ENCODE results near the gene PRSS1. TPM values are rescaled to one million over a fixed set of nuclear protein-coding genes. Genes with fewer than 3 reads are reported as not detected.

PRSS1 gene
- total and polyA plus RNA-seq, 2 experiments from 2014 or later: not detected

GRCh38 chr7:142785841-142786250 is 36.6 kb downstream of the PRSS1 start:
- no peak overlapping the region for H3K4me2 ChIP-seq
- TF ChIP-seq EZH2 (IDR thresholded peaks at IDR 0.05; ENCODE audit: low read depth, unreplicated experiment): no peak
- no peak for TF ChIP-seq ZNF114 (CRISPR knock-in tag; IDR thresholded peaks at IDR 0.05)
- TF ChIP-seq STAT1 (IDR thresholded peaks at IDR 0.05; ENCODE audit: unreplicated experiment): no peak
- TF ChIP-seq POLR2AphosphoS5 (IDR thresholded peaks at IDR 0.05; ENCODE audit: low read depth): no peak
- ATAC-seq (no peak), DNase-seq (ENCODE audit: low spot score) (no peak)
- no peaks in the 10 kb centered on the region for H3K9me2 ChIP-seq (ENCODE audit: insufficient read depth)
- no peaks in the 10 kb centered on the region for H4K20me1 ChIP-seq (replicated peaks; ENCODE audit: insufficient read depth)
- Mint-ChIP-seq H3K4me3 (no peak overlapping the region), H3K4me1 (peaks cover 6% of the 10 kb centered on the region; the same call in 2 of the 3 replicates), H3K27me3 (ENCODE audit: insufficient read depth, low read depth, poor library complexity) (peaks cover 4% of the 10 kb centered on the region), H3K9me3 (peaks cover 3% of the 10 kb centered on the region; the same call in 2 of the 3 replicates), H3K27ac (no peak overlapping the region), H3K36me3 (ENCODE audit: low read depth) (no peaks in the 10 kb centered on the region; the same call in 2 of the 3 replicates)
- H3K27ac ChIP-seq (ENCODE audit: low read depth): no peak overlapping the region
- H3F3A ChIP-seq (replicated peaks; ENCODE audit: low read depth): no peaks in the 10 kb centered on the region
- no peaks in the 10 kb centered on the region for H3K79me2 ChIP-seq (replicated peaks; ENCODE audit: insufficient read depth)
- H3K36me3 ChIP-seq (ENCODE audit: insufficient read depth): no peaks in the 10 kb centered on the region
- no peaks in the 10 kb centered on the region for H3K27me3 ChIP-seq (ENCODE audit: insufficient read depth)
- H3K4me1 ChIP-seq (ENCODE audit: insufficient read depth): no peaks in the 10 kb centered on the region
- H3K4me3 ChIP-seq: no peak overlapping the region
- H2AFZ ChIP-seq: no peak overlapping the region

GRCh38 chr7:142787034-142787768 is 37.9 kb downstream of the PRSS1 start:
- Mint-ChIP-seq H3K27ac (no peak overlapping the region), H3K4me1 (peaks cover 6% of the 10 kb centered on the region; the same call in 2 of the 3 replicates), H3K36me3 (ENCODE audit: low read depth) (no peaks in the 10 kb centered on the region; the same call in 2 of the 3 replicates), H3K9me3 (peaks cover 3% of the 10 kb centered on the region; the same call in 2 of the 3 replicates), H3K4me3 (no peak overlapping the region), H3K27me3 (ENCODE audit: insufficient read depth, low read depth, poor library complexity) (peaks cover 4% of the 10 kb centered on the region)
- no peak overlapping the region for H2AFZ ChIP-seq
- H3K4me1 ChIP-seq (ENCODE audit: insufficient read depth): no peaks in the 10 kb centered on the region
- ATAC-seq: no peak
- H3K27me3 ChIP-seq (ENCODE audit: insufficient read depth): no peaks in the 10 kb centered on the region
- no peak overlapping the region for H3K4me2 ChIP-seq
- DNase-seq (ENCODE audit: low spot score): no peak
- H3F3A ChIP-seq (replicated peaks; ENCODE audit: low read depth): no peaks in the 10 kb centered on the region
- H4K20me1 ChIP-seq (replicated peaks; ENCODE audit: insufficient read depth): no peaks in the 10 kb centered on the region
- H3K9me2 ChIP-seq (ENCODE audit: insufficient read depth): 0 out of 2 replicates have a peak, but pooled peaks cover 2% of the 10 kb centered on the region
- no peaks in the 10 kb centered on the region for H3K36me3 ChIP-seq (ENCODE audit: insufficient read depth)
- no peak overlapping the region for H3K4me3 ChIP-seq
- no peak overlapping the region for H3K27ac ChIP-seq (ENCODE audit: low read depth)
- no peaks in the 10 kb centered on the region for H3K79me2 ChIP-seq (replicated peaks; ENCODE audit: insufficient read depth)
- TF ChIP-seq ZNF114 (CRISPR knock-in tag; IDR thresholded peaks at IDR 0.05) (no peak), ZNF331 (CRISPR knock-in tag; IDR thresholded peaks at IDR 0.05; ENCODE audit: low read depth) (no peak), CTCF (conservative IDR thresholded peaks at IDR 0.05; ENCODE audit: low read depth in 2 of 2) (no peak), JUNB (IDR thresholded peaks at IDR 0.05; ENCODE audit: unreplicated experiment) (no peak), ZNF462 (CRISPR knock-in tag; IDR thresholded peaks at IDR 0.05) (no peak), STAT1 (IDR thresholded peaks at IDR 0.05; ENCODE audit: unreplicated experiment) (no peak), EZH2phosphoT487 (IDR thresholded peaks at IDR 0.05; ENCODE audit: unreplicated experiment) (no peak), NANOG (IDR thresholded peaks at IDR 0.05; ENCODE audit: borderline replicate concordance) (no peak), ETS1 (IDR thresholded peaks at IDR 0.05) (no peak), POLR2AphosphoS5 (IDR thresholded peaks at IDR 0.05; ENCODE audit: low read depth) (no peak), EZH2 (IDR thresholded peaks at IDR 0.05; ENCODE audit: low read depth, unreplicated experiment) (no peak)

All from GM23338 (cell line).